Stimulated activated CD8-positive, alpha-beta memory T cell treated with anti-CD3 and anti-CD28 coated beads, Interleukin-15, amount 100 ng/mL, for 1 hour (primary cell): Measurements from ENCODE around the gene GUCY2F.

Source experiments
- DNase-seq: peaks from one replicate; pipeline ENCODE4 v3.0.0-alpha.2; 2020; ENCODE audit warnings: low read depth

The GUCY2F gene

GRCh38 chrX:109343671-109344070 is 138.2 kb downstream of the GUCY2F start:
- DNase-seq, result no peak

DNA sequence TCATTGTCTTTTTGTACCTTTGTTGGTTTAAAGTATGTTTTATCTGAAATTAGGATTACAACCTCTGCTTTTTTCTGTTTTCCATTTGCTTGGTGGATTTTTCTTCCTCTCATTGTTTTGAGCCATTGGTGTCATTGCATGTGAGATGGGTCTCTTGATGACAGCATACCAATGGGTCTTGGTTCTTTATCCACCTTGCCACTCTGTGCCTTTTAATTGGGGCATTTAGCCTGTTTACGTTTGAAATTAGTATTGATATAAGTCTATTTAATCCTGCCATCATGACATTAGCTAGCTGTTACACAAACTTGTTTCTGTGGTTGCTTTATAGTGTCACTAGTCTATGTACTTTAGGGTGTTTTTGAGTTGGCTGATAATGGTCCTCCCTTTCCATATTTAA is 145.7 kb downstream of the GUCY2F start:
- no peak for DNase-seq

- DNase-seq, result no peak
These were observed 154.6 kb downstream of the GUCY2F start for GRCh38 chrX:109327251-109327650.
